ENCODE measurements around the gene CADPS2. TPM values are rescaled to one million over a fixed set of nuclear protein-coding genes. Genes with fewer than 3 reads are reported as not detected.

Gene CADPS2
- total and polyA plus RNA-seq, 4 donors = 5.6 to 41.1 (median 11.0) TPM

DNA sequence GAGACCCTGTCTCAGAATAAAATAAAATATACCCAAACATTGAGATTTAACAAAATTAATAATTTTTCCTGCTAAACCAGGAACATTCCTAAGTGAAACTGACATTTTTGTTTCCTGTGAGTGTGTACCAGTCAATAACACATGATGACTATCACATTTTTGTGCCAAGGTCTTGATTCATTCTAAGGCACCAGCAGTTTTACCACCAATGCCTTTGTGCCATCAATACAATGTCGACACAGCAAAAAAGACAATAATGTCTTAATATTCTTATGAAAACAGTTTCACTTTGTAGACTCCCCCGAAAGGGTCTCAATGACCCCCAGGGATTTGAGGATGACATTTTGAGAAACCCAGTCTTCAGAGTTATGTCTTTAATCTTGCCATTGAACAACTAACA, 7.2 kb upstream of the CADPS2 start:
- Histone ChIP-seq H3K27ac (ENCODE audit: low read depth in 1 of 2, low read length in 2 of 2) (no peak overlapping the region), H3K27me3 (ENCODE audit: control insufficient read depth in 4 of 4, insufficient read depth in 4 of 4, low read length in 3 of 4) (no peaks in the 10 kb centered on the region), H3K4me3 (ENCODE audit: low read depth in 1 of 3, low read length in 3 of 3) (no peak overlapping the region), H3K9ac (ENCODE audit: low read depth in 1 of 2, low read length in 2 of 2) (no peak overlapping the region), H3K36me3 (ENCODE audit: control insufficient read depth in 4 of 4, insufficient read depth in 3 of 4, low read depth in 1 of 4, low read length in 3 of 4) (no peaks in the 10 kb centered on the region), H3K9me3 (ENCODE audit: control insufficient read depth in 4 of 4, low read length in 3 of 4) (no peaks in the 10 kb centered on the region), H3K4me1 (ENCODE audit: control insufficient read depth in 4 of 4, insufficient read depth in 4 of 4, low read length in 3 of 4) (no peaks in the 10 kb centered on the region)
- no peak for DNase-seq (ENCODE audit: low spot score)
- TF ChIP-seq HNF4A (conservative IDR thresholded peaks at IDR 0.05) = no peak
- TF ChIP-seq RXRA (IDR thresholded peaks at IDR 0.05) = no peak
- TF ChIP-seq, protein P1, sequence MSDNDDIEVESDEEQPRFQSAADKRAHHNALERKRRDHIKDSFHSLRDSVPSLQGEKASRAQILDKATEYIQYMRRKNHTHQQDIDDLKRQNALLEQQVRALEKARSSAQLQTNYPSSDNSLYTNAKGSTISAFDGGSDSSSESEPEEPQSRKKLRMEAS (IDR thresholded peaks at IDR 0.05) = no peak
- TF ChIP-seq, protein P2, sequence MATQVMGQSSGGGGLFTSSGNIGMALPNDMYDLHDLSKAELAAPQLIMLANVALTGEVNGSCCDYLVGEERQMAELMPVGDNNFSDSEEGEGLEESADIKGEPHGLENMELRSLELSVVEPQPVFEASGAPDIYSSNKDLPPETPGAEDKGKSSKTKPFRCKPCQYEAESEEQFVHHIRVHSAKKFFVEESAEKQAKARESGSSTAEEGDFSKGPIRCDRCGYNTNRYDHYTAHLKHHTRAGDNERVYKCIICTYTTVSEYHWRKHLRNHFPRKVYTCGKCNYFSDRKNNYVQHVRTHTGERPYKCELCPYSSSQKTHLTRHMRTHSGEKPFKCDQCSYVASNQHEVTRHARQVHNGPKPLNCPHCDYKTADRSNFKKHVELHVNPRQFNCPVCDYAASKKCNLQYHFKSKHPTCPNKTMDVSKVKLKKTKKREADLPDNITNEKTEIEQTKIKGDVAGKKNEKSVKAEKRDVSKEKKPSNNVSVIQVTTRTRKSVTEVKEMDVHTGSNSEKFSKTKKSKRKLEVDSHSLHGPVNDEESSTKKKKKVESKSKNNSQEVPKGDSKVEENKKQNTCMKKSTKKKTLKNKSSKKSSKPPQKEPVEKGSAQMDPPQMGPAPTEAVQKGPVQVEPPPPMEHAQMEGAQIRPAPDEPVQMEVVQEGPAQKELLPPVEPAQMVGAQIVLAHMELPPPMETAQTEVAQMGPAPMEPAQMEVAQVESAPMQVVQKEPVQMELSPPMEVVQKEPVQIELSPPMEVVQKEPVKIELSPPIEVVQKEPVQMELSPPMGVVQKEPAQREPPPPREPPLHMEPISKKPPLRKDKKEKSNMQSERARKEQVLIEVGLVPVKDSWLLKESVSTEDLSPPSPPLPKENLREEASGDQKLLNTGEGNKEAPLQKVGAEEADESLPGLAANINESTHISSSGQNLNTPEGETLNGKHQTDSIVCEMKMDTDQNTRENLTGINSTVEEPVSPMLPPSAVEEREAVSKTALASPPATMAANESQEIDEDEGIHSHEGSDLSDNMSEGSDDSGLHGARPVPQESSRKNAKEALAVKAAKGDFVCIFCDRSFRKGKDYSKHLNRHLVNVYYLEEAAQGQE (IDR thresholded peaks at IDR 0.05) = no peak
- TF ChIP-seq GABPA (IDR thresholded peaks at IDR 0.05 in 1 of 2, conservative IDR thresholded peaks at IDR 0.05 in 1 of 2) = no peak
- TF ChIP-seq TAF1 (conservative IDR thresholded peaks at IDR 0.05) = no peak
- TF ChIP-seq SP1 (IDR thresholded peaks at IDR 0.05) = no peak
- no peak for TF ChIP-seq NR2F2 (IDR thresholded peaks at IDR 0.05)
- TF ChIP-seq, protein P3, sequence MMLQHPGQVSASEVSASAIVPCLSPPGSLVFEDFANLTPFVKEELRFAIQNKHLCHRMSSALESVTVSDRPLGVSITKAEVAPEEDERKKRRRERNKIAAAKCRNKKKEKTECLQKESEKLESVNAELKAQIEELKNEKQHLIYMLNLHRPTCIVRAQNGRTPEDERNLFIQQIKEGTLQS (IDR thresholded peaks at IDR 0.05) = no peak
- TF ChIP-seq, protein P4, sequence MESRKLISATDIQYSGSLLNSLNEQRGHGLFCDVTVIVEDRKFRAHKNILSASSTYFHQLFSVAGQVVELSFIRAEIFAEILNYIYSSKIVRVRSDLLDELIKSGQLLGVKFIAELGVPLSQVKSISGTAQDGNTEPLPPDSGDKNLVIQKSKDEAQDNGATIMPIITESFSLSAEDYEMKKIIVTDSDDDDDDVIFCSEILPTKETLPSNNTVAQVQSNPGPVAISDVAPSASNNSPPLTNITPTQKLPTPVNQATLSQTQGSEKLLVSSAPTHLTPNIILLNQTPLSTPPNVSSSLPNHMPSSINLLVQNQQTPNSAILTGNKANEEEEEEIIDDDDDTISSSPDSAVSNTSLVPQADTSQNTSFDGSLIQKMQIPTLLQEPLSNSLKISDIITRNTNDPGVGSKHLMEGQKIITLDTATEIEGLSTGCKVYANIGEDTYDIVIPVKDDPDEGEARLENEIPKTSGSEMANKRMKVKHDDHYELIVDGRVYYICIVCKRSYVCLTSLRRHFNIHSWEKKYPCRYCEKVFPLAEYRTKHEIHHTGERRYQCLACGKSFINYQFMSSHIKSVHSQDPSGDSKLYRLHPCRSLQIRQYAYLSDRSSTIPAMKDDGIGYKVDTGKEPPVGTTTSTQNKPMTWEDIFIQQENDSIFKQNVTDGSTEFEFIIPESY (IDR thresholded peaks at IDR 0.05) = no peak
- TF ChIP-seq RAD21 (IDR thresholded peaks at IDR 0.05) = no peak
- TF ChIP-seq EGR1 (IDR thresholded peaks at IDR 0.05; ENCODE audit: low read depth in 2 of 2) = no peak
- WGBS = 92% methylated on average over 2 of the region's 2 CpGs

DNA sequence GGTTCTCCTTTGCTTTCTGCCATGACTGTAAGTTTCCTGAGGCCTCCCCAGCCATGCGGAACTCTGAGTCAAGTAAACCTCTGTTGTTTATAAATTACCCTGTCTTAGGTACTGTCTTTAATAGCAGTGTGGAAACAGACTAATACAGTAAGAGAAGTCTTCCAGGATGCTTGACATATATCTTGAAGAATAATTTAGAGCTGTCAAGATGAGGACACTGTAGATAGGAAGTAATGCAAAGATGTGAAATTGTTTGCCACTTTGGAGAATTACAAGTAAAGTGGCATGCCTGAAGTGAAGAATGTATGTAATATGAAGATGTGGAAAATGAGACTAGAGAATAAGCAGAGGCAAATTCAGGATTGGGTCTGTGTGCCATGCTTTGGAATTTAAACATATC, 2.9 kb upstream of the CADPS2 start:
- Histone ChIP-seq H3K9me3 (ENCODE audit: control insufficient read depth in 4 of 4, low read length in 3 of 4) (no peaks in the 10 kb centered on the region), H3K9ac (ENCODE audit: low read depth in 1 of 2, low read length in 2 of 2) (no peak overlapping the region), H3K27me3 (ENCODE audit: control insufficient read depth in 4 of 4, insufficient read depth in 4 of 4, low read length in 3 of 4) (no peaks in the 10 kb centered on the region), H3K4me3 (ENCODE audit: low read depth in 1 of 3, low read length in 3 of 3) (no peak overlapping the region), H3K4me1 (ENCODE audit: control insufficient read depth in 4 of 4, insufficient read depth in 4 of 4, low read length in 3 of 4) (peaks cover 0 to 24% (median 14%) of the 10 kb centered on the region in 4 donors), H3K36me3 (ENCODE audit: control insufficient read depth in 4 of 4, insufficient read depth in 3 of 4, low read depth in 1 of 4, low read length in 3 of 4) (no peaks in the 10 kb centered on the region), H3K27ac (ENCODE audit: low read depth in 1 of 2, low read length in 2 of 2) (no peak overlapping the region)
- no peak for DNase-seq (ENCODE audit: low spot score)
- WGBS = 98% methylated on average over 1 of the region's 1 CpG
- TF ChIP-seq EGR1 (IDR thresholded peaks at IDR 0.05; ENCODE audit: low read depth in 2 of 2) = no peak
- TF ChIP-seq HNF4A (conservative IDR thresholded peaks at IDR 0.05) = no peak
- TF ChIP-seq FOXA1 (IDR thresholded peaks at IDR 0.05) = no peak
- TF ChIP-seq, protein P5, sequence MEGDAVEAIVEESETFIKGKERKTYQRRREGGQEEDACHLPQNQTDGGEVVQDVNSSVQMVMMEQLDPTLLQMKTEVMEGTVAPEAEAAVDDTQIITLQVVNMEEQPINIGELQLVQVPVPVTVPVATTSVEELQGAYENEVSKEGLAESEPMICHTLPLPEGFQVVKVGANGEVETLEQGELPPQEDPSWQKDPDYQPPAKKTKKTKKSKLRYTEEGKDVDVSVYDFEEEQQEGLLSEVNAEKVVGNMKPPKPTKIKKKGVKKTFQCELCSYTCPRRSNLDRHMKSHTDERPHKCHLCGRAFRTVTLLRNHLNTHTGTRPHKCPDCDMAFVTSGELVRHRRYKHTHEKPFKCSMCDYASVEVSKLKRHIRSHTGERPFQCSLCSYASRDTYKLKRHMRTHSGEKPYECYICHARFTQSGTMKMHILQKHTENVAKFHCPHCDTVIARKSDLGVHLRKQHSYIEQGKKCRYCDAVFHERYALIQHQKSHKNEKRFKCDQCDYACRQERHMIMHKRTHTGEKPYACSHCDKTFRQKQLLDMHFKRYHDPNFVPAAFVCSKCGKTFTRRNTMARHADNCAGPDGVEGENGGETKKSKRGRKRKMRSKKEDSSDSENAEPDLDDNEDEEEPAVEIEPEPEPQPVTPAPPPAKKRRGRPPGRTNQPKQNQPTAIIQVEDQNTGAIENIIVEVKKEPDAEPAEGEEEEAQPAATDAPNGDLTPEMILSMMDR (IDR thresholded peaks at IDR 0.05; ENCODE audit: low read depth, low read length, missing input control) = no peak
- TF ChIP-seq RXRA (IDR thresholded peaks at IDR 0.05) = no peak
- TF ChIP-seq HNF4G (IDR thresholded peaks at IDR 0.05) = no peak
- no peak for TF ChIP-seq GABPA (IDR thresholded peaks at IDR 0.05 in 1 of 2, conservative IDR thresholded peaks at IDR 0.05 in 1 of 2)
- TF ChIP-seq, protein P2 (IDR thresholded peaks at IDR 0.05) = no peak
- TF ChIP-seq RAD21 (IDR thresholded peaks at IDR 0.05) = no peak
- TF ChIP-seq JUND (IDR thresholded peaks at IDR 0.05) = no peak
- TF ChIP-seq, protein P1 (IDR thresholded peaks at IDR 0.05) = no peak
- no peak for TF ChIP-seq SP1 (IDR thresholded peaks at IDR 0.05)
- TF ChIP-seq, protein P4 (IDR thresholded peaks at IDR 0.05) = no peak
- TF ChIP-seq TAF1 (conservative IDR thresholded peaks at IDR 0.05) = no peak
- no peak for TF ChIP-seq FOXA2 (IDR thresholded peaks at IDR 0.05)
- TF ChIP-seq YY1 (IDR thresholded peaks at IDR 0.05) = no peak

Measured in liver (tissue), 9 donors.